H9 (cell line): ENCODE results near the gene HMBS. TPM values are rescaled to one million over a fixed set of nuclear protein-coding genes. Genes with fewer than 3 reads are reported as not detected.

ENCODE experiments used
- DNase-seq: peaks from one replicate; pipeline ENCODE4 v3.0.0-alpha.2; 2017
- H2AFZ ChIP-seq: one replicate; pipeline ENCODE4 v1.6.1; 2013; ENCODE audit warnings: mild to moderate bottlenecking, low read length, control low read depth, moderate library complexity
- H2AK5ac ChIP-seq: 2 replicates; pipeline ENCODE4 v1.6.1; 2013; ENCODE audit warnings: low read length, control low read depth, mixed read lengths; ENCODE audit not compliant: insufficient read length
- H2BK120ac ChIP-seq: one replicate; pipeline ENCODE4 v1.6.1; 2013; ENCODE audit warnings: low read depth, mild to moderate bottlenecking, low read length, control low read depth, inconsistent platforms; ENCODE audit not compliant: poor library complexity, severe bottlenecking
- H2BK12ac ChIP-seq: 2 replicates; pipeline ENCODE4 v1.6.1; 2013; ENCODE audit warnings: low read length, control low read depth, mixed read lengths, low read depth; ENCODE audit not compliant: insufficient read length
- H2BK15ac ChIP-seq: 2 replicates; pipeline ENCODE4 v1.6.1; 2013; ENCODE audit warnings: low read depth, low read length, control low read depth
- H2BK20ac ChIP-seq: one replicate; pipeline ENCODE4 v1.6.1; 2013; ENCODE audit warnings: low read depth, mild to moderate bottlenecking, low read length, control low read depth, inconsistent platforms; ENCODE audit not compliant: poor library complexity, severe bottlenecking
- H2BK5ac ChIP-seq: 2 replicates; pipeline ENCODE4 v1.6.1; 2013; ENCODE audit warnings: low read length, control low read depth, mixed read lengths; ENCODE audit not compliant: insufficient read length
- H3K14ac ChIP-seq: 2 replicates; pipeline ENCODE4 v1.6.1; 2013; ENCODE audit warnings: low read length, control low read depth; ENCODE audit not compliant: insufficient read depth
- H3K18ac ChIP-seq: 2 replicates; pipeline ENCODE4 v1.6.1; 2013; ENCODE audit warnings: low read depth, mild to moderate bottlenecking, mixed read lengths, low read length, control low read depth; ENCODE audit not compliant: insufficient read length
- H3K23ac ChIP-seq: 2 replicates; pipeline ENCODE4 v1.6.1; 2013; ENCODE audit warnings: low read length, control low read depth, mixed read lengths, low read depth; ENCODE audit not compliant: insufficient read length
- H3K23me2 ChIP-seq: 2 replicates; pipeline ENCODE4 v1.6.1; 2013; ENCODE audit warnings: low read depth, mild to moderate bottlenecking, mixed read lengths, low read length, control low read depth; ENCODE audit not compliant: insufficient read length, poor library complexity, severe bottlenecking
- H3K27ac ChIP-seq: 2 replicates; pipeline ENCODE4 v1.5.1; 2013; ENCODE audit warnings: low read length, control low read depth, mixed read lengths, low read depth; ENCODE audit not compliant: insufficient read length
- H3K27me3 ChIP-seq: 2 replicates; pipeline ENCODE4 v1.6.1; 2013; ENCODE audit warnings: low read length, control low read depth, inconsistent platforms; ENCODE audit not compliant: insufficient read depth
- H3K4ac ChIP-seq: 2 replicates; pipeline ENCODE4 v1.6.1; 2013; ENCODE audit warnings: low read depth, mild to moderate bottlenecking, control low read depth, inconsistent platforms, low read length, moderate library complexity
- H3K4me1 ChIP-seq: 2 replicates; pipeline ENCODE4 v1.6.1; 2013; ENCODE audit warnings: low read length, control low read depth, inconsistent platforms; ENCODE audit not compliant: insufficient read depth
- H3K4me2 ChIP-seq: 2 replicates; pipeline ENCODE4 v1.6.1; 2013; ENCODE audit warnings: low read length, control low read depth, mixed read lengths; ENCODE audit not compliant: insufficient read length, insufficient read depth
- H3K56ac ChIP-seq: 2 replicates; pipeline ENCODE4 v1.6.1; 2013; ENCODE audit warnings: low read depth, mild to moderate bottlenecking, mixed read lengths, low read length, control low read depth; ENCODE audit not compliant: insufficient read length
- H3K79me1 ChIP-seq: 2 replicates; pipeline ENCODE4 v1.6.1; 2013; ENCODE audit warnings: low read depth, mild to moderate bottlenecking, moderate library complexity, low read length, control low read depth, inconsistent platforms; ENCODE audit not compliant: insufficient read depth, poor library complexity, severe bottlenecking
- H3K79me2 ChIP-seq: 2 replicates; pipeline ENCODE4 v1.6.1; 2013; ENCODE audit warnings: low read length, control low read depth, inconsistent platforms; ENCODE audit not compliant: insufficient read depth
- H3K9ac ChIP-seq: 2 replicates; pipeline ENCODE4 v1.6.1; 2013; ENCODE audit warnings: low read length, control low read depth, mixed read lengths; ENCODE audit not compliant: insufficient read length; ENCODE audit errors: extremely low read depth
- H3K9me3 ChIP-seq: one replicate; pipeline ENCODE4 v1.6.1; 2013; ENCODE audit warnings: low read depth, low read length, inconsistent platforms; ENCODE audit not compliant: control insufficient read depth
- H3T11ph ChIP-seq: one replicate; pipeline ENCODE4 v1.6.1; 2013; ENCODE audit warnings: mild to moderate bottlenecking, low read length, control low read depth, inconsistent platforms
- H4K20me1 ChIP-seq: one replicate; pipeline ENCODE4 v1.6.1; 2013; ENCODE audit not compliant: control insufficient read depth, insufficient read length, insufficient read depth
- H4K5ac ChIP-seq: 2 replicates; pipeline ENCODE4 v1.6.1; 2013; ENCODE audit warnings: low read depth, mild to moderate bottlenecking, mixed read lengths, low read length, control low read depth; ENCODE audit not compliant: insufficient read length
- H4K8ac ChIP-seq: replicated peaks from 2 replicates; pipeline ENCODE4 v1.6.1; 2013; ENCODE audit warnings: low read length, control low read depth, mixed read lengths, low read depth; ENCODE audit not compliant: insufficient read length
- H4K91ac ChIP-seq: 2 replicates; pipeline ENCODE4 v1.6.1; 2013; ENCODE audit warnings: low read depth, mild to moderate bottlenecking, moderate library complexity, mixed read lengths, low read length, control low read depth; ENCODE audit not compliant: insufficient read length
- H3K27ac Mint-ChIP-seq, 3 experiments: 2 replicates in 2 of 3; 3 replicates in 1 of 3; pipeline ENCODE4 v1.8.0; 2020 to 2021; ENCODE audit warnings: mixed read lengths in 3 of 3, mild to moderate bottlenecking in 1 of 3, moderate library complexity in 1 of 3
- H3K27me3 Mint-ChIP-seq: 2 replicates; pipeline ENCODE4 v1.8.0; 2021; ENCODE audit warnings: low read depth, mild to moderate bottlenecking, moderate library complexity, mixed read lengths
- H3K36me3 Mint-ChIP-seq, 3 experiments: 2 replicates in 2 of 3; 3 replicates in 1 of 3; pipeline ENCODE4 v1.8.0; 2020 to 2021; ENCODE audit warnings: low read depth in 3 of 3, mixed read lengths in 3 of 3; ENCODE audit not compliant: insufficient read depth in 1 of 3
- H3K4me1 Mint-ChIP-seq, 2 experiments: 2 replicates each; pipeline ENCODE4 v1.8.0; 2020; ENCODE audit warnings: mixed read lengths in 2 of 2
- H3K4me3 Mint-ChIP-seq, 2 experiments: 2 replicates in 1 of 2; 3 replicates in 1 of 2; pipeline ENCODE4 v1.8.0; 2020 to 2021; ENCODE audit warnings: mild to moderate bottlenecking in 2 of 2, mixed read lengths in 2 of 2, moderate library complexity in 1 of 2
- H3K9me3 Mint-ChIP-seq, 2 experiments: 2 replicates in 1 of 2; 3 replicates in 1 of 2; pipeline ENCODE4 v1.8.0; 2020; ENCODE audit warnings: mild to moderate bottlenecking in 2 of 2, mixed read lengths in 2 of 2, moderate library complexity in 1 of 2
- WGBS: extraction: QIAGEN DNeasy Blood & Tissue Kit; methylation state at CpG from one replicate; pipeline ENCODE4 v1.1.7; 2013; ENCODE audit warnings: missing lambda C conversion rate, low lambda C conversion rate, mixed read lengths; ENCODE audit not compliant: insufficient read length; ENCODE audit errors: extremely low coverage; 5-methylcytosine and 5-hydroxymethylcytosine counted together
- total RNA-seq: library from RNA; stranded (reverse); gene quantifications from 2 replicates; pipeline ENCODE4 v1.2.1, GENCODE V29; 2021
- TF ChIP-seq, protein P1 (sequence below): fragments of 200-600 bp; sonication (generic); conservative IDR thresholded peaks from 3 replicates; pipeline ENCODE4 v1.8.0; 2021; ENCODE audit warnings: antibody characterized with exemption, mild to moderate bottlenecking

The HMBS gene
- total RNA-seq, 1 experiment from 2014 or later: 57.7 TPM

DNA sequence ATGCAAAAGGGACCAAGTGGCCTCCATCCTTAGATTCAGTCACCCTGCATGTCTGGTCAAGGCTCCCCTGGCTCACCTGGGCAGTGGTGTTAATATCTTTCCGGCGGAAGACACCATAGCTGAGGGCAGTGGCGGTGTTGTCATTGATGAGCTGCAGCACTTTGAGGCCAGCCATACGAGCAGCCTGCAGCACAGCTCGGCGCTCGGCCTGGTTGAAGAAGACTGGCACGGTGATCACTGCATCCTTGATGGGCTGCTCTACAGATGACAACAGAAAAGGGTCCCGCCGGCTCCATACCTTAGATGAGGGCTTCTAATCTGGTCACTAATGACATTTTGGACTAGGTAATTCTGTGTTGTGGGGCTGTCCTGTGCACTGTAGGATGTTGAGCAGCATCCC is 30.3 kb upstream of the HMBS start:
- peak overlapping the region in 1 of 2 experiments; percentile 99; a peak in 1 of 5 replicates for H3K4me3 Mint-ChIP-seq

More for the DNA sequence above, 30.3 kb upstream of the HMBS start:
- no peaks in the 10 kb centered on the region for H4K20me1 ChIP-seq
- no peak overlapping the region for H2BK120ac ChIP-seq
- 0 out of 2 replicates have a peak, but pooled peaks cover 3% of the 10 kb centered on the region for H3K27me3 ChIP-seq
- Mint-ChIP-seq H3K27ac (no peak overlapping the region), H3K4me1 (peaks cover 13 to 22% of the 10 kb centered on the region in 2 experiments), H3K27me3 (no peaks in the 10 kb centered on the region), H3K9me3 (peaks cover 0 to 2% of the 10 kb centered on the region in 2 experiments; a peak in 3 of 5 replicates), H3K36me3 (peaks cover 66 to 69% (median 67%) of the 10 kb centered on the region in 3 experiments)
- no peak for DNase-seq
- H4K8ac ChIP-seq: no peak overlapping the region
- H3K9me3 ChIP-seq: no peaks in the 10 kb centered on the region
- H2BK5ac ChIP-seq: no peak overlapping the region
- no peak overlapping the region for H3K56ac ChIP-seq
- no peak overlapping the region for H3T11ph ChIP-seq
- no peak overlapping the region for H3K4me2 ChIP-seq
- H3K4ac ChIP-seq: no peak overlapping the region
- H3K79me1 ChIP-seq: peaks cover 13% of the 10 kb centered on the region
- H3K23me2 ChIP-seq: peaks cover 6% of the 10 kb centered on the region
- H3K14ac ChIP-seq: no peak overlapping the region
- H2AFZ ChIP-seq: no peak overlapping the region
- H4K5ac ChIP-seq: no peak overlapping the region
- H2BK20ac ChIP-seq: no peak overlapping the region
- H3K4me1 ChIP-seq: no peaks in the 10 kb centered on the region; the same call in 1 of the 2 replicates
- no peak overlapping the region for H2BK15ac ChIP-seq
- H3K79me2 ChIP-seq: peaks cover 10% of the 10 kb centered on the region
- H4K91ac ChIP-seq: no peak overlapping the region
- no peak overlapping the region for H3K18ac ChIP-seq
- H3K27ac ChIP-seq: no peak overlapping the region
- H3K23ac ChIP-seq: no peak overlapping the region
- no peak overlapping the region for H3K9ac ChIP-seq
- TF ChIP-seq, protein P1, sequence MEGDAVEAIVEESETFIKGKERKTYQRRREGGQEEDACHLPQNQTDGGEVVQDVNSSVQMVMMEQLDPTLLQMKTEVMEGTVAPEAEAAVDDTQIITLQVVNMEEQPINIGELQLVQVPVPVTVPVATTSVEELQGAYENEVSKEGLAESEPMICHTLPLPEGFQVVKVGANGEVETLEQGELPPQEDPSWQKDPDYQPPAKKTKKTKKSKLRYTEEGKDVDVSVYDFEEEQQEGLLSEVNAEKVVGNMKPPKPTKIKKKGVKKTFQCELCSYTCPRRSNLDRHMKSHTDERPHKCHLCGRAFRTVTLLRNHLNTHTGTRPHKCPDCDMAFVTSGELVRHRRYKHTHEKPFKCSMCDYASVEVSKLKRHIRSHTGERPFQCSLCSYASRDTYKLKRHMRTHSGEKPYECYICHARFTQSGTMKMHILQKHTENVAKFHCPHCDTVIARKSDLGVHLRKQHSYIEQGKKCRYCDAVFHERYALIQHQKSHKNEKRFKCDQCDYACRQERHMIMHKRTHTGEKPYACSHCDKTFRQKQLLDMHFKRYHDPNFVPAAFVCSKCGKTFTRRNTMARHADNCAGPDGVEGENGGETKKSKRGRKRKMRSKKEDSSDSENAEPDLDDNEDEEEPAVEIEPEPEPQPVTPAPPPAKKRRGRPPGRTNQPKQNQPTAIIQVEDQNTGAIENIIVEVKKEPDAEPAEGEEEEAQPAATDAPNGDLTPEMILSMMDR: no peak
- no CpG with 5 or more reads among the region's 10 CpGs for WGBS
- no peak overlapping the region for H2AK5ac ChIP-seq
- no peak overlapping the region for H2BK12ac ChIP-seq
